OCI-LY1 (cell line): Measurements from ENCODE around the gene CFAP141.
"Not testable (repeated sequence)": the region's sequence is repeated elsewhere in the genome, so short reads cannot be mapped to it uniquely, and the experiment has no call there.

Experiments
- H2AFZ ChIP-seq: fragments of 200-600 bp; sonication (generic), shearing (Covaris generic); 2 replicates; pipeline ENCODE4 v1.6.0; 2014; ENCODE audit warnings: antibody characterized with exemption, mild to moderate bottlenecking, low read length
- H3F3A ChIP-seq: fragments of 200-600 bp; sonication (generic), shearing (Covaris generic); 2 replicates; pipeline ENCODE4 v1.6.0; 2014; ENCODE audit warnings: mild to moderate bottlenecking, antibody characterized with exemption, low read length, moderate library complexity; ENCODE audit not compliant: insufficient read depth
- H3K27ac ChIP-seq: fragments of 200-600 bp; sonication (generic); 2 replicates; pipeline ENCODE4 v1.5.1; 2014; ENCODE audit warnings: low read length, mixed run types, mild to moderate bottlenecking, low read depth; ENCODE audit not compliant: poor library complexity, severe bottlenecking
- H3K27me3 ChIP-seq: fragments of 200-600 bp; sonication (generic); 2 replicates; pipeline ENCODE4 v1.6.0; 2014; ENCODE audit warnings: antibody characterized with exemption, mild to moderate bottlenecking, low read length, moderate library complexity; ENCODE audit not compliant: insufficient read depth
- H3K36me3 ChIP-seq: fragments of 200-600 bp; sonication (generic); 2 replicates; pipeline ENCODE4 v1.6.1; 2014; ENCODE audit warnings: mild to moderate bottlenecking, antibody characterized with exemption, low read length, moderate library complexity, mixed read lengths; ENCODE audit not compliant: insufficient read depth
- H3K4me1 ChIP-seq: fragments of 200-600 bp; sonication (generic); 2 replicates; pipeline ENCODE4 v1.5.1; 2014; ENCODE audit warnings: mild to moderate bottlenecking, low read length, moderate library complexity; ENCODE audit not compliant: insufficient read depth, severe bottlenecking
- H3K4me2 ChIP-seq: fragments of 200-600 bp; sonication (generic), shearing (Covaris generic); 2 replicates; pipeline ENCODE4 v1.6.1; 2014; ENCODE audit warnings: low read length
- H3K4me3 ChIP-seq: fragments of 200-600 bp; sonication (generic); 2 replicates; pipeline ENCODE4 v1.5.1; 2014; ENCODE audit warnings: low read length, low read depth, mild to moderate bottlenecking, mixed read lengths; ENCODE audit not compliant: poor library complexity, severe bottlenecking
- H3K79me2 ChIP-seq: fragments of 200-600 bp; shearing (Covaris generic); 2 replicates; pipeline ENCODE4 v1.6.1; 2016; ENCODE audit warnings: mixed run types, low read length, mixed read lengths; ENCODE audit not compliant: insufficient read depth
- H3K9ac ChIP-seq: fragments of 200-600 bp; sonication (generic), shearing (Covaris generic); 2 replicates; pipeline ENCODE4 v1.6.1; 2014; ENCODE audit warnings: mild to moderate bottlenecking, low read length, mixed read lengths
- H3K9me2 ChIP-seq: fragments of 200-600 bp; sonication (generic), shearing (Covaris generic); 2 replicates; pipeline ENCODE4 v1.6.1; 2014; ENCODE audit warnings: low read depth, mild to moderate bottlenecking, low read length, mixed read lengths
- H3K9me3 ChIP-seq: fragments of 200-600 bp; shearing (Covaris generic); 2 replicates; pipeline ENCODE4 v1.6.1; 2014; ENCODE audit warnings: low read length, mixed read lengths
- H4K20me1 ChIP-seq: fragments of 200-600 bp; sonication (generic), shearing (Covaris generic); 2 replicates; pipeline ENCODE4 v1.6.0; 2016; ENCODE audit warnings: mild to moderate bottlenecking, low read length; ENCODE audit not compliant: insufficient read depth
- CTCF ChIP-seq: fragments of 200-600 bp; sonication (generic), shearing (Covaris generic); IDR thresholded peaks from 2 replicates; pipeline ENCODE4 v1.5.1; 2017; ENCODE audit warnings: mild to moderate bottlenecking, antibody characterized with exemption, low read length, moderate library complexity, mixed read lengths
- EZH2 ChIP-seq: fragments of 200-600 bp; sonication (generic), shearing (Covaris generic); IDR thresholded peaks from 2 replicates; pipeline ENCODE4 v1.8.0; 2017; ENCODE audit warnings: borderline replicate concordance, mixed run types, mild to moderate bottlenecking, antibody characterized with exemption, low read length, moderate library complexity, mixed read lengths

CFAP141 gene

GRCh38 chr1:154237435-154237834 is 31.3 kb upstream of the CFAP141 start:
- Histone ChIP-seq H3F3A (no peaks in the 10 kb centered on the region), H3K27ac (no peak overlapping the region), H3K9ac (no peak overlapping the region), H3K9me3 (no peaks in the 10 kb centered on the region), H3K4me3 (no peak overlapping the region), H3K4me1 (no peaks in the 10 kb centered on the region), H3K27me3 (no peaks in the 10 kb centered on the region), H3K4me2 (no peak overlapping the region), H2AFZ (no peak overlapping the region), H3K9me2 (no peaks in the 10 kb centered on the region), H3K79me2 (peaks cover 19% of the 10 kb centered on the region), H4K20me1 (0 out of 2 replicates have a peak, but pooled peaks cover 3% of the 10 kb centered on the region), H3K36me3 (peaks cover 97% of the 10 kb centered on the region)
- TF ChIP-seq EZH2: no peak
- no peak for TF ChIP-seq CTCF

- Histone ChIP-seq H3K27ac (no peak overlapping the region), H3K4me2 (no peak overlapping the region), H3K4me3 (no peak overlapping the region), H3K79me2 (peaks cover 19% of the 10 kb centered on the region), H3K9ac (no peak overlapping the region), H3K36me3 (peaks cover 97% of the 10 kb centered on the region), H3K9me3 (no peaks in the 10 kb centered on the region), H3K4me1 (no peaks in the 10 kb centered on the region), H3K27me3 (no peaks in the 10 kb centered on the region), H2AFZ (no peak overlapping the region), H4K20me1 (0 out of 2 replicates have a peak, but pooled peaks cover 3% of the 10 kb centered on the region), H3K9me2 (no peaks in the 10 kb centered on the region), H3F3A (no peaks in the 10 kb centered on the region)
- no peak for TF ChIP-seq EZH2
- TF ChIP-seq CTCF: no peak
Observed at GRCh38 chr1:154236855-154237254, 30.7 kb upstream of the CFAP141 start.

GRCh38 chr1:154233127-154233526 is 27.0 kb upstream of the CFAP141 start:
- not testable (repeated sequence) for H3K9me3 ChIP-seq, H3K4me3 ChIP-seq, H3K9ac ChIP-seq, H3K4me1 ChIP-seq, H3F3A ChIP-seq, H2AFZ ChIP-seq, H3K27me3 ChIP-seq, H3K9me2 ChIP-seq, H3K27ac ChIP-seq, H4K20me1 ChIP-seq, H3K4me2 ChIP-seq
- Histone ChIP-seq H3K36me3 (peaks cover 96% of the 10 kb centered on the region), H3K79me2 (peaks cover 11% of the 10 kb centered on the region)

- not testable (repeated sequence) for H3F3A ChIP-seq, H3K9me3 ChIP-seq, H3K4me2 ChIP-seq, H3K4me1 ChIP-seq, H3K27me3 ChIP-seq, H3K4me3 ChIP-seq, H4K20me1 ChIP-seq, H3K27ac ChIP-seq, H3K9me2 ChIP-seq, H2AFZ ChIP-seq, H3K9ac ChIP-seq
- Histone ChIP-seq H3K36me3 (peaks cover 96% of the 10 kb centered on the region), H3K79me2 (peaks cover 11% of the 10 kb centered on the region)
Observed at GRCh38 chr1:154231112-154231511, 25.0 kb upstream of the CFAP141 start.
